ENCODE measurements around the gene NEMP1.
A peak's percentile ranks its signal among the peaks of the same experiment; 100 is the strongest.

NEMP1 gene

GRCh38 chr12:57106021-57106708 is 27.6 kb upstream of the NEMP1 start:
- DNase-seq, result no peak

- no peak for DNase-seq
Observed at GRCh38 chr12:57105011-57105753, 26.6 kb upstream of the NEMP1 start.

DNA sequence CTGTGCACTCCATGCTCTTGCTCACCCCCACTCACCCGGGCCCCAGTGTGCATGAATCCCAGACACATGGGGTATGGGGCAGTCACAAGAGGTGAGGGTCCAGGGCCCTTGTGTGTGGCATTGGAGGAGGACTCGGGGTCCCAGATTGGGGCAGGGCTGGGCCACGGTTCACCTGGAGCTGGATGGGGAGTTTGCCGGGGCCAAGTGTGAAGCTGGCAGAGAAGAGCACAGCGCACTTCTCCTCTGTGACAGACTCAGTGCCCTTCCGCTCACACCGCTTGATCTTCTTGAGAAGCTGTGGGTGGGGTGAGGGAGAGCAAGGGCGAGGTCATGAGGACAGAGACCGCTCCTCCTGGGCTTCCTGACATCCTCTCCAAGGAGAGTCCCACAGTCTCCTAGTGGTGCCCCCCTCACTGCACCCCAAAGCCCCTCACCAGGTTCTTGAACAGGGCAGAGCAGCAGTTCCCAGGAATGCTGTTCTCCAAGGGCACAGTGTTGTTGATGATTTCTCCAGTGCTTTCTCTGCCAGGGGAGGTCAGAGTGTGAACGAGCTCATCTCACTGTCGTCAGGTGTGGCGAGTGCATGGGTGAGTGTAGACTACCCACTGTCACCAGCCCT is 25.8 kb upstream of the NEMP1 start:
- DNase-seq, result no peak

GRCh38 chr12:57103856-57104255 is 25.3 kb upstream of the NEMP1 start:
- no peak for DNase-seq

DNA sequence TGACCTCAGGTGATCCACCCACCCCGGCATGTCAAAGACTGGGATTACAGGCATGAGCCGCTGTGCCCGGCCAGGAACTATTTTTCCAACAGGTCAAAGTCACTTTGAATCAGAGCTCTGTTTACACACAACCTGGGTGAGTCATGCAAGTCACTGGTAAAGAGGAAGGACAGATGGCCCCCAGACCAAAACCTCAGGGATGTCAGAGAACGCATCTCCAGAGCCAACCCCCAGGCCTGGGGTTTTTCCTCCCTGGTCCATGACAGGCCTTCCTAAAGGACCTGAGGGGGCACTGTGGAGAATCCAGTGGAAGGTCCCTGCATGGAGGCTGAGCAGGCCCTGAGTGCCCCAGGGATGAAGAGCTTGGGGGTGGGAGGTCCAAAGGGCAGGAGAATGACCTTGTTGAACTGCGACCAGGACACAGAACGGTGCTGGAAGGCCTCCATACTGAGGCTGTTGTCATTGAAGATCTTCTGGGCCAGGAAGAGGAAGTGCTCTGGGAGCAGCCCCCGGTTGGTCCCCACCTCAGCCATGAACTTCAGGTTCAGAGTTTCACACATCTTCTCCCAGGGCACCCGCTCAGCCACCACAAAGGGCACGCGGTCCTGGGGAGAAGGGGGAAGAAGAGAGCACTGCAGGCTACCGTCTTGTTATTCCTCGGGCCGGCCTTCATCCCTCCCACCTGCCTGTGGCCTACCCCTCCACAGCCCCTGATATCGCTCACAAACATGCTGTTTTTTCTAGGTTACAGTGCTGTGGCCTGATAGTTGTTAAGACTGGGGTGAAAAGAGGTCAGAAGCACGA is 23.5 kb upstream of the NEMP1 start:
- DNase-seq, result no peak

- no peak for DNase-seq
Observed at GRCh38 chr12:57099766-57100165, 21.2 kb upstream of the NEMP1 start.

DNA sequence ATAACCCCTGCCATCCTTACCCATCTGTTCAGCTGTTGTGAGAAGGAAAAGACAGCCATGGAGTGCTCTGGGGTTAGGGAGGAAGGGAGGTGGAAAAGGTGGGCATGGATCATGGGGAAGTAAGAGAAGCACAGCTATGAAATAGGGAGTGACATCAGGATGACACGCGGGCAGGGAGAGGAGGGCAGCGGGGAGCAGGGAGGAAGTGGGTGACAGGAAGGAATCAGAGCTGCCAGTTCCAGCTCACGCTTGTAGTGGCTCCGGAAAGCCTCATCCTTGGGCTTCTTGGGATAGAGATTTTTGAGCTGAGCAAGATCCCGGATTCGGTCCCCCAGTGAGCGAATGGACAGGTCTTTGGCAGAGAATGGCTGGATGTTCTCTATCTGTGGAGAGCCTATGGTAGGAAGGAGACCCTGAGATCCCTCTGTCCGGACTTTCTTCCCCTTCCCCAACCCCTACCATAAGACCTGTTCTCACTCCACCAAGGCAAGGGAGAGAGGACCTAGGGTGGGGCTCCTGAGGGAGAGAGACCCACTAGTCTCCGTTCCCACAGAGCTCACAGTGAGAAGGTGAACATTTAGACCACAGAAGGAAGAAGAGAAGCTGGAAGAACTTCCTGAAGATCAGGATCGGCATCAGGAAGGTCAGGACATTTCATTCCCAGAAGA is 20.6 kb upstream of the NEMP1 start:
- DNase-seq, result no peak

GRCh38 chr12:57098546-57098945 is 20.0 kb upstream of the NEMP1 start:
- no peak for DNase-seq

- DNase-seq, result no peak
Observed at GRCh38 chr12:57097554-57097835, 18.9 kb upstream of the NEMP1 start.

DNA sequence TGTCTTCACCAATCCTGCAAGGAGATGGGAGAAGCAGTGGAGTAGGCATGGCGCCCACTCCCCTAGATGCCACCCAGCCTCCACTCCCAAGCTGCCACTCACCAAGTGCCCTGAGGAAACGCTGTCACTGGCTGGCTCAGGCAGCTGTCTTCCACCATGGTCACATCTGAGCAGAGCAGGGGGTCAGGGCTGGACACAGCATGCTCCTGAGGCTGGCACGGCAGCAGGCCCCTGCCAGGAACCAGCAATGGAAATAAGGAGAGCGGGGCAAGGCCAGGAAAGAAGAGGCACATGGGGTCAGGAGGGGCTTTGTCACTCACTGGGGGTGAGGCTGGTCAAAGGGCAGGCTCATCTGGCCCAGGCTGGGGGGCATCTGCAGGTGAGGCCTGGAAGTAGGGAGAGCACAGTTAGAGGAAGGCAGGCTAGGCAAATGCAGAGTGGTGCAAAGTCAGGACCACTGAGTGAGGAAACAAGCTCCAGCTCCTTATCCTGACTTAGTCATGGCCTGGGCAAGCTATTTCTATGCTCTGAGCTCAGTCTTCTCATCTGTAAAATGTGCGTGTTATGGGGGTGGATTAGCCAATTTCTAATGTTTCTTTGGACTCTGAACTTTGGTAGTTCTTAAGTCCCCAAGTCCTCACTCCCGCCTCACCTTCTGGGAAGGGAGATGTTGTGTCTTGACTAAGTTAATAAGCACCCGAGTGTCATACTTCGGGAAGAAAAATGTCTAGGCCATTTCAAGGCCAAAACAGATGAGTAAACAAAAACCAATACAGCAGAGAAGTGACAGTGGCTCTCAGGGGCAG is 18.4 kb upstream of the NEMP1 start:
- no peak for DNase-seq

GRCh38 chr12:57096099-57096572 is 17.5 kb upstream of the NEMP1 start:
- DNase-seq, result no peak

GRCh38 chr12:57095440-57095839 is 16.8 kb upstream of the NEMP1 start:
- no peak for DNase-seq

GRCh38 chr12:57094208-57095160 is 15.9 kb upstream of the NEMP1 start:
- no peak for DNase-seq

DNA sequence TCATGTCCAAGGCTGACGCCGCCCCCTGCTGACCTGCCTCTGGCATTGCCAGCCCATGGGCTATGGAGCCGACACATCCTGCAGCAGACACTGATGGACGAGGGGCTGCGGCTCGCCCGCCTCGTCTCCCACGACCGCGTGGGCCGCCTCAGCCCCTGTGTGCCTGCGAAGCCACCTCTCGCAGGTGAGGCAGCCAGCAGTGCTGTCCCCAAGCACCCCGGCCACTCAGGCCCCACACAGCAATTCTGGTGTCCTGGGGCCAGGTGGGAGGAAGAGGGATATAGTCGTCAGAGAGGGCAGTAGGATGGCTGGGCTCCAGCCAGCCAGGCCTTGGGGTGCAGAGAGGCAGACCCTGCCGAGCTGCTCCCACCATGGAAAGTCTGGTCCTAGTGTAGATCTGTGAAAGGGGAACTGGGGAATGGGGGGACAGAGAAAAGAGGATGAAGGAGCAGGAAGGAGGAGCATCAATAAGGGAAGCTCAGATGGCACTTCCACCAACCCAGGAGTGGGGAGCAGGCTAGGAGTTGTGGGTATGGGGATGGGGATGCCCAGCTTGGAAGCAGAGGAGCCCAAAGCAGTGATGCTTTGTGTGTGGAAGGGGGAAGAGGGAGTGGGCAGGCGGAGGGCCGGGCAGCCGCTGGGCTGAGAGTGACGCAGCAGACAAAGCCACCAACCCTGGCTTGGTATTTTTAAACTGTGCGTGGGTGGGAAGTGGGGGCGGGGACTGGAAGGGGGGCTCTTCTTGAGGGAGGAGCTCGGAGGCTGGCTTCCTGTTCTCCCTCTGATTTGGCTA is 15.0 kb upstream of the NEMP1 start:
- DNase-seq, result peak; percentile 65 to 69

GRCh38 chr12:57092876-57093414 is 14.4 kb upstream of the NEMP1 start:
- no peak for DNase-seq

DNA sequence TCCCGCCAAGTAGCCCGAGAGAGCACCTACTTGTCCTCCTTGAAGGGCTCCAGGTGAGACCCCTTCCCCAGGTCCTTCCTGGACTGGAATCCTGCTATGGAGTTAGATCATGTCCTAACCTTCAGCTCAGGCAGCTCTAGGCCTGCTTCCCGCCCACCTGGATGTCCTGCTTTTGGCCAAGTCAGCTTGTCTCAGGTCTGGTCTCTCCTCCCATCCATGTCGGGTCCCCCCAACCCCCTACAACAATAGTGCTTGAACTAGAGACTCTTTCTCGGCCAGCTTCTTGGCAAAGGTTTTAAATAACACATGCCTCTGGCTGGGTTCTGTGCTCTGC is 13.9 kb upstream of the NEMP1 start:
- DNase-seq, result no peak

DNA sequence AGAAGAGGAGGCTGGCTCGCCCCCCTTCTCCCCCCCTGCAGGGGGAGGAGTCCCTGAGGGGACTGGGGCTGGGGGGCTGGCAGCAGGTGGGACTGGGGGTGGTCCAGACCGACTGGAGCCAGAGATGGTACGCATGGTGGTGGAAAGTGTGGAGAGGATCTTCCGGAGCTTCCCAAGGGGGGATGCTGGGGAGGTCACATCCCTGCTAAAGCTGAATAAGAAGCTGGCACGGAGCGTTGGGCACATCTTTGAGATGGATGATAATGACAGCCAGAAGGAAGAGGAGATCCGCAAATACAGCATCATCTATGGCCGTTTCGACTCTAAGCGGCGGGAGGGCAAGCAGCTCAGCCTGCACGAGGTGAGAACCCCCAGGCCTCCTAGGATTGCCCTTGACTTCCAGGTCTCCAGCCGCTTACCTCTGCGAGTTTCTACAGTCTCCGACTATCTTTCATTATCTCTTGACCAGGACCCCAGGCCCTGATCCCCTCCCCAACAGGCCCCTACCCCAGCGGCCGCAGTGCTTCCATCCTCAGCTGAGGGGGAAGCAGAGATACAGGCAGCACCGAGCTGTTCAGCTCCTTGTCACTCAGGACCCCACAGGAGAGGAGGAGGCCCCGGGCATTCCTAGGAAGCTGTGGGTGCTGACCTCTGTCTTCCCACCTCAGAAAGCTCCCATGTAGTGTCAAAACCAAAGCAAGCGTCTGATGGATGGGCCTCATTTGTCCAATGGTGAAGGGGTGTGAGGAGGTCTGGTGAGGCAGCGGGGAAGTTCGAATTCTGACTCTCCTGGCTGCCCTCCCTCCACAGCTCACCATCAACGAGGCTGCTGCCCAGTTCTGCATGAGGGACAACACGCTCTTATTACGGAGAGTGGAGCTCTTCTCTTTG is 13.3 kb upstream of the NEMP1 start:
- no peak for DNase-seq

DNA sequence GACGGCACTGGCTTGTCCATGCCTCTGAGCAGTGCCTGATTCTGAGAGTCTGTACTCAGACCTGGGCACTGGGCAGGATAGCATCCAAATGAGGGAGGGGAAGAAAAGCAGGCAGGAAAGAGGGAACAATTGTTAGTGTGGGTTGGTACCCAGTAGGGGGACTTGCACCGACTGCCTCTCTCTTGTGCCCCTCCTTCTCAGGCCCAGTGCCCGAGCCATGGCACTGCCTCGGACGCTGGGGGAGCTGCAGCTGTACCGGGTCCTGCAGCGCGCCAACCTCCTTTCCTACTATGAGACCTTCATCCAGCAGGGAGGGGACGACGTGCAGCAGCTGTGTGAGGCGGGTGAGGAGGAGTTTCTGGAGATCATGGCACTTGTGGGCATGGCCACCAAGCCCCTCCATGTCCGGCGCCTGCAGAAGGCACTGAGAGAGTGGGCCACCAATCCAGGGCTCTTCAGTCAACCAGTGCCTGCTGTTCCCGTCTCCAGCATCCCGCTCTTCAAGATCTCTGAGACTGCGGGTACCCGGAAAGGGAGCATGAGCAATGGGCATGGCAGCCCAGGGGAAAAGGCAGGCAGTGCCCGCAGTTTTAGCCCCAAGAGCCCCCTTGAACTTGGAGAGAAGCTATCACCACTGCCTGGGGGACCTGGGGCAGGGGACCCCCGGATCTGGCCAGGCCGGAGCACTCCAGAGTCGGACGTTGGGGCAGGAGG is 12.5 kb upstream of the NEMP1 start:
- no peak for DNase-seq
